KBM-7 (cell line): ENCODE measurements around the gene DCLK3.

Experiments used
- DNase-seq: peaks from one replicate; pipeline ENCODE4 v3.0.0-alpha.2; 2015
- in situ Hi-C: fragments of 300-500 bp; cut with MboI; formaldehyde crosslinking; loops from 2 replicates; pipeline ENCODE4 v1.14.3; 2020; ENCODE audit warnings: low sequenced_read_pairs, low pct_unique_long_range_greater_than_20kb, mixed read lengths

Gene DCLK3

GRCh38 chr3:36774052-36774451 lies 9.7 kb upstream of the DCLK3 start:
- in situ Hi-C loops: no loop called here
- DNase-seq: no peak

DNA sequence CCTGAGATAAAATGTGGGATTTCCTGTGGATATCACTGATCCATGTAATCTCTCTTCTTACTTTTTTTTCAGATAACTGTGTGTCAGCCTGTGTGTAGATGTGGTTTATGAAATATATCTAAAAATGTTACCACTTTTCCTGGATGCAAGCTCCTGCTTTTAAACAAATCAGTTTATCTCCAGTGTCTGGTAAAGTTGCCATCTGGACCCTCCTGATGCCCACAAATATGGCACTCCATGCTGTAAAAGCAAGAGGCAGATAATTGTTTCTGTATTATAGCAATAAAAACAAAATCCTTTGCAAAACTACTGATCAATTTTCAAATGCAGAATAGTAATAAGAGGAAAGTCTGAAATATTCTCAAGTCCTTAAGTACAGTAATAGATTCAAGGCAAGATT lies 7.6 kb upstream of the DCLK3 start:
- in situ Hi-C loops: no loop called here
- DNase-seq: no peak

DNA sequence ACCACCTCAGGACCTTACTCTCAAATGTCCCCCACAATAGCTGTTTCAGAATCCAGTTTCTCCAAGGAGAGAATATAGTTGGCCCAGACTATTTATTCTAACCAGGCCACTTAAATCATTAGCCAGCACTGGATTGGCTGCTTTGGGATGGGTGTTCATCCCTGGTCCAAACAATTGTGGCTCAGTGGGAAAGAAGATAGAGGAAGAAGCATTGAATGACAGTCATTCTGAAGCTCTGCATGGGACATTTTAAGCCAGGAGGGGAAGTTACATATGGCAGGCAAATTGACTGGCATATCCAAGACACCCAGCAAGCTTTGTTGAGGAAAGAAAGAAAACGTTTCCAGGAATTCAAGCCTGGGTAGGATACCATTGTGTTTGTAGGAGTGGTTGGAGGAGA lies 5.6 kb upstream of the DCLK3 start:
- in situ Hi-C loops: no loop called here
- no peak for DNase-seq

DNA sequence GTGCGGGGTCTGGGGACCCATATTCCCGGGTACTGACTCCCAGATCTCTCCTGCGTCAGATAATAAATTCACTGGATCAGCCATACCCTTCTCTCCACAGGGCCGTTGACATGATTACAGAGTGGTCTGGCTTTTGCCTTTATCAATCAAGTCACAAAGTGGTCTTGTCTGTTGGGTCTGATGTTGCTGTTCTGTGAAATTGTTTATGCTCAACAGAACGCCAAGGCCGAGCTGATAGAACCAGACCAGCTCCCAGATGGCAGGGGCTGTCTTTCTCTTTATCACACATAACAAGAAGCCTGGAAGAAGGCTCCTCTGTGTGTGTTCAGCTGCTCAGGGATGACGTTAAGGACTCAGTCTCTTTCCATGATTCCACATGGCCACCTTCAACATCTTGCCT lies 751 bp upstream of the DCLK3 start:
- no peak for DNase-seq
- in situ Hi-C loops: no loop called here

DNA sequence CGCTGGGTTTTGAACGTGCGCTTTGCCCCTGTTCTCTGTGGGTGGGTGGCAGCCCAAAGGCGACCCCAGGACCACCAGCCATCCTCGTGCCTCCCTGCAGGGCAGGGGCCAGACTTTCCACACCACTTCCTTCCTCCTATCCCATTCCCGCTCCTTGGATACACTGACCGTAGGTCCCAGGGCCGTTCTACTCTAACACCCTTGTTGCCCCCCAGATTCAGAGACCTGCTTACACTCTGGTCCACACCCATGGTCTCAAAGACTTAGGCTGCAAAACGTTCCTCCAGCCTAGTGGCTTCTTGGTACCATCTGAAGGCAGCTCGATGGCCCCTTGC lies 318 bp upstream of the DCLK3 start:
- no peak for DNase-seq
- in situ Hi-C loops: no loop called here

- no peak for DNase-seq
- in situ Hi-C loops: no loop called here
Measured at GRCh38 chr3:36762918-36763849, 1.2 kb downstream of the DCLK3 start.

GRCh38 chr3:36761779-36762178 lies 2.6 kb downstream of the DCLK3 start:
- in situ Hi-C loops: no loop called here

GRCh38 chr3:36756269-36756668 lies 8.1 kb downstream of the DCLK3 start:
- no peak for DNase-seq
- in situ Hi-C loops: no loop called here

More at GRCh38 chr3:36761779-36762178, 2.6 kb downstream of the DCLK3 start:
- no peak for DNase-seq

DNA sequence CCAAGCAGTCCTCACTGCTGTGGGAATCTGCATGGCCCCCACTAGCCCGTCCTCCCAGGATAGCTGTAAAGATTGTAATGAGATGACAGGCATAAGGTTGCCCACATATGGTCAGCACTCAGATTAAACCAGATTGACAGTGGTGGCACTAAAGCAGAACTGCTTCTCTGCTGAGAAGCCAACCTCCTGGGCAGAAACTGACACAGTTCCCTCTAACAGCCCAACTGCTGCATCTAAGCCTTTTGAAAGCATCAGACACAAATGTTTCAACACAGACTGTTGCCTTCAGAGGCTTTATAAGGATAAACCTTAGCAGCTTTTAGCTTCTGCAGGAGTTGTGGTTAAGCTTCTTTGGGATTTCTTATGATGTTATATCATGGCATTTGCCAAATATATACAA lies 13.0 kb downstream of the DCLK3 start:
- DNase-seq: no peak
- in situ Hi-C loops: no loop called here

- no peak for DNase-seq
- in situ Hi-C loops: no loop called here
Measured at GRCh38 chr3:36750737-36751136, 13.6 kb downstream of the DCLK3 start.

DNA sequence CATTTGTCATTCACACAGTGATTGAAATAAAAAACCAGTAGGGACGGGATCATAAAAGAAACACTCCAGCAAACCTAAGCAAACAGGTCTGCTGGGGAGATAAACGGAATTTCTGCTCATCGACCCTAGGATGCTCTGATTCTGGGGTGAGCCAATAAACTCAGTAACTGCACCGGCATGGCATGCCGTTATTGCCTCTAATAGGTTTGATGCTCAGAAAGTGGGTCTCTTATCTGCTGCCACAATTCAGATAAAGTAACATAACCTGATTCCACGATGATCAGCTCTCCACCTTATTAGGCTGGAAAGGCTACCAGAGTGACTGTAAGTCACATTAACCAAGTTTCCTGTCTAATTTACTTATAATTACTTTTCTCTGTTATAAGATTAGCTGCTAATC lies 19.6 kb downstream of the DCLK3 start:
- no peak for DNase-seq

DNA sequence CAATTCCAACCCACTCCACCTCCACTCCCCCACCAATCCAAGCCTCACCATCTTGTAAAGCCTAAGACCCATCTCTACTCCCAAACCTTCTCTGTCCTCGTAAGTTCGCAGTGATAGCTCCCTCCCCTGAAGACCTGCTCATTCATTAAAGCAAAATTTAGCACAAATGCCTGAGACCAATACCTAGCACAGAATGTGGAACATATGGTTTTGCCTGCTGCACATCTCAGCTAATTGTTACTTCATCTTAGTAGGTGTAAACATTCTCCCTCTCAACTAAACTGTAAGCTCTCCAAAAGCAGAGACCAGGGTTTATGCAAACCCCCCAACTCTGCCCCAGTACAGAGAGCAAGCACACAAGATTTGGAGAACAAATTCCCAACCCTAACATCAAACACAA lies 20.5 kb downstream of the DCLK3 start:
- in situ Hi-C loops: no loop called here
- DNase-seq: no peak

More for the DNA sequence above, 19.6 kb downstream of the DCLK3 start:
- in situ Hi-C loops: no loop called here

- in situ Hi-C loops: no loop called here
- DNase-seq: no peak
Measured at GRCh38 chr3:36741285-36741684, 23.1 kb downstream of the DCLK3 start.

- in situ Hi-C loops: no loop called here
- DNase-seq: no peak
Measured at GRCh38 chr3:36740787-36741186, 23.6 kb downstream of the DCLK3 start.

- no peak for DNase-seq
- in situ Hi-C loops: no loop called here
Measured at GRCh38 chr3:36738702-36739101, 25.7 kb downstream of the DCLK3 start.

DNA sequence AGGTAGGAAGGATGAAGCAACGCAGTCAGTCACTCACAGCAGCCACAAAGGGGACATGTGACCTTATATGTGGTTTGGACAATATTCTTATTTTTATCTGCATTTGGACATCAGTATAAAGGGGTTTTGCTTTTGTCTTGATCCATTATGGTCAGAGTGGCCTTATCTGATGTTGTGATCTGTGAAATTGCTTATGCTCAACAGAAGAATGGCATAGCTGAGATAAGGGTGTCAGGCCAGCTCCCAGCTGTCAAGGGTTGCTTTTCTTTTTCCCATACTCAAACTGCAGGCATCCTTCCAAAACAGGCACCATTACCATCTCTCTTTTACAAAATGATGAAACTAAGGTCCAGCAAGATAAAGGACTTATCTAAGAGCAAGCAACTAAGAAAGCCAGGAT lies 28.1 kb downstream of the DCLK3 start:
- in situ Hi-C loops: no loop called here

DNA sequence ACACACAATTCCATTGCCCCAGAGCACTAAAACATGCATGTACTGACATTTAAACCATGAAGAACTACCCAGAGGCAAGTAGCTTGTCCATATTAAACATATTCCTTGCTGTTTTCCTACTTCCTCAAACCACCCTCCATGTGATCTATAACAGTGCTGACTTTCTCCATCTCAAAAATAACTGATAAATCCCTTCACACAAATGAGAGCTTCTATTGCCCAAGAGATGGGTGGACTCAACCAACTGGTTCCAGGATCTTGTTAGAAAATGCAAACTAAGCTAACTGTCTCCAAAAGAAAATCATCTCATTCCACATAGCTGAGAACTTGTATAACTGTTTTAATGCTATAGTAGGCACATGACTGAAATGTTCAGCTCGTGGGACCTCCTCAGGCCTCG lies 29.6 kb downstream of the DCLK3 start:
- DNase-seq: no peak
- in situ Hi-C loops: no loop called here

More for the DNA sequence above, 28.1 kb downstream of the DCLK3 start:
- no peak for DNase-seq

GRCh38 chr3:36733723-36734122 lies 30.6 kb downstream of the DCLK3 start:
- in situ Hi-C loops: no loop called here
- DNase-seq: no peak

DNA sequence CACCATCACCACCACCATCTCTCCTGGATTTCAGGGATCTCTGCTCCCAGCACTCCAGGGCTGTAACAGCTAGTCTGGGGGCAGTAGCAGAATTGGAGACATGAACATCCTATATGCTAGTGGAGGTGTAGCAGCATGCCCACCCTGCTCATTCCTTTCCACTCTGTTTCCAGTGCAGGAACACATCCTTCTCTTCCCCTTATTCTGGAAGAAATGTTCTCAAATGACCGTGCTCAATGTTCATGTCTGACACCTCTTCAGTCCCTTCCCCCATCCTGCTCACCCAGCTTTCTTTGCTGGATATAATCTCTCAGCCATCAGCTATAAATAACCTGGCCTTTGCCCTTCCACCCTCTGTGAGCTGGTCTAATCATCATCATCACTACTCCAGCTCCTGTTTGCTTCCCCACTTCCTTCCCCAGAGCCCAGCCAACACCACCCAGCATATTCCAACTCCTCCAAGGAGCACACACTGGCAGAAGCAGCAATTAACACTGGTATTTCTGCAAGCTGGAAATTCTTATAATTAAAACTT lies 31.1 kb downstream of the DCLK3 start:
- in situ Hi-C loops: no loop called here
- DNase-seq: no peak

DNA sequence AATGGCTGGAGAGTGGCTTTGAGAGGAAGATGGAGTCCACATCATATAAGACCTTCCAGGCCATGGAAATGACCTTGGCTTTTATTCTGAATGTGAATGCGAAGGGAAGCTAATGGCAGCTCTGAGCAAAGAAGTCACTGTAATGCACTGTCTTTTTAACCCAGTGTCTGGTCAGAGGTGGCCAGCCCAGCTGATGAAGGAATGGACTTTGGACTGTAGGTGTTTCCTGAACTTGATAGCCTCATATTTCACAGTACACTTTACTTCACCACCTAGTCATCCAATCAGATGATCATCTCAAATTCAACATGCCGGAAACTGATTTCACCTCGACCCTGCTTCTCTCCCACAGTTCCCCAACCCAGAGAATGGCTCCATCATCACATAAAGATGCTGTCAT lies 33.4 kb downstream of the DCLK3 start:
- in situ Hi-C loops: no loop called here
- DNase-seq: no peak
